GM19372 (cell line): Measurements from ENCODE around the gene ATP1B3.
"Not testable (repeated sequence)": the region's sequence is repeated elsewhere in the genome, so short reads cannot be mapped to it uniquely, and the experiment has no call there.

ENCODE experiments used
- ATAC-seq: cut with Tn5 transposase; IDR thresholded peaks from one replicate; pipeline ENCODE4 v1.9.1; 2021; ENCODE audit warnings: mild to moderate bottlenecking, low read depth, moderate library complexity; ENCODE audit not compliant: unreplicated experiment

Gene ATP1B3

DNA sequence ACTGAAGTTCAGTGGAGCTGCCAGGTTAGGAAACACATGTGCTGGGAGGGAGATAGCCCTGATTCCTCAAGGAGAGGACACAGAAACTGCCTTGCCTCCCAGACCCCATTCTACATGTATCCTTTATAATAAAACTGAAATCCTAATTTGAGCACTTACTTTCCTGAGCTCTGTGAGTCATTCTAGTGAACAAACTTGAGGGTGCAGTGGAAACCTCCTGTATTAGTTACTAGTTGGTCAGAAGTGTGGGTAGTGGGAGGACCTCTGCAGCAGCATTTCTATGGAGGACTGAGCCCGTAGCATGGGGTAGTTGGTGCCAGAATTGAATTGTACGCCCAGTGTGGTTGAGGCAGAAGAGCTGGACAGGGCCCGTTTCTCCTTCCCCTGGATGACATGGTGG lies 23.9 kb downstream of the ATP1B3 start:
- ATAC-seq = no peak

DNA sequence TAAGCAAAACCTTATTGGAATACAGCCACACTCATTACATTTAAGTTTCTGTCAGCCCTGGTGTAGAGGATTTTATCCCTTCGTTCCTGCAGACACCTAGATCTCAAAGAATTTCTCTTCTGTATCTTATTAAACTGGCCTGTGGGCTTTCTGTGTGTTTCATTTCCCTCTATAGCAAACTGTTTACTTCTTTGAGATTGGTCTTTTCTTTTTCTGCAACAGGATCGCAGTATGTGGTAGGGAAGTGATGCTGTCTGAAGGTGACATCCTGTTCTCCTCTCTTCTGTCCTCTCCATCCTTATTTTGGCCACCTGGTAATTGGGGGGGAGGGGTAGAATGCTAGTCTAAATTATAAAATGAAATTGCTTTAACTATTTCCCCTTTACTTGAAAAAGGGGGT lies 25.5 kb downstream of the ATP1B3 start:
- ATAC-seq = no peak

DNA sequence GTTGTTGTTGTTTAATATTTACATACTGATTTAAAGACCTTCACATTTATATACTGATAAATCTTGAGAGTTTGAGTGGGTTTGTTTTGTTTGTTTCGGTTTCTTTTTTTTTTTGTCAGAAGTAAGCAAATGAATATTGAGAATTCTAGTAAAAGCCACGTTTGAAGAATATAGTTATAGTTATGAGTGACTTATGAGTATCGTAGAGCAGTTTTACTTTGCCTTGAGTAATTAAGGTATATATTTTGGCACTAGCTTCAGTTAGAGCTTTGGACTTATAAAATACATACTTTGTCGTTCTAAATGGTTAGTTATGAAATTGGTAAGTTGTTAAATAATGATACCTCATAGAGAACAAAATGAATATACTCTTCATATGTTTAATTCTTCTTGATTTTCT lies 27.8 kb downstream of the ATP1B3 start:
- ATAC-seq = no peak

DNA sequence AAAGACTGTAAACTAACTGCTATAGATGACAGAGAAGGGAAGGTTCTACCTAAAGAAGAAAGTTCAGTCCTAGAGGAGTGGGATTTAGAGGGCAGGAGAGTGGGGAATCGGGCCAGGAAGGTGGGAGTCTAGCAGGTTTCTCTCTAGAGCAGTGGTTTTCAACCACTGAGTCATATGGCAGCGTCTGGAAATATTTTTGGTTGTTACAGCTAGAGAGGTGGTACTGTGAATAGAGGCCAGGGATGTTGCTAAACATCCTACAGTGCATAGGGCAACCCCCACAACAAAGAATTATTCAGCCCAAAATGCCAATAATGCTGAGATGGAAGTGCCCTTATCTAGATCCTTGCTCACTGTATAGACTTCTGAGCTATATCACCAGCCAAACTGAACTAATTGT lies 28.7 kb downstream of the ATP1B3 start:
- ATAC-seq = no peak

DNA sequence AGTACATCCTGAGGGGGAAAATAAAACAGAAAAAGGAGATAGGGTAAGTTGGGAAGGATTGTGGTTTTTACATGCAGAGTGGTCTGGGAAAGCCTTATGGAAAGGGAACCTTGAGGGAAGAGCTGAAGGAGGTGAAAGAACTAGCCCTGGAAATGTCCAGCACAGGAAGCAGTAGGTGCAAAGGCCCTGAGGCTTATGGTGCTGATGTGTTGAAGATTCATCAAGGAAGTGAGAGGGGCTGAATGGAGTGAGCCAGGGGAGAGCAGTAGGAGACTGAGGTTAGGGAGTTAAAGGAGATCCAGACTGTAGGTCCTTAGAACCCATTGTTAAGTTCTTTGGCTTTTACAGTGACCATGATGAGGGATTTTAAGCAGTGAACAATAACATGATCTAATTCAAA lies 33.0 kb downstream of the ATP1B3 start:
- no peak for ATAC-seq

DNA sequence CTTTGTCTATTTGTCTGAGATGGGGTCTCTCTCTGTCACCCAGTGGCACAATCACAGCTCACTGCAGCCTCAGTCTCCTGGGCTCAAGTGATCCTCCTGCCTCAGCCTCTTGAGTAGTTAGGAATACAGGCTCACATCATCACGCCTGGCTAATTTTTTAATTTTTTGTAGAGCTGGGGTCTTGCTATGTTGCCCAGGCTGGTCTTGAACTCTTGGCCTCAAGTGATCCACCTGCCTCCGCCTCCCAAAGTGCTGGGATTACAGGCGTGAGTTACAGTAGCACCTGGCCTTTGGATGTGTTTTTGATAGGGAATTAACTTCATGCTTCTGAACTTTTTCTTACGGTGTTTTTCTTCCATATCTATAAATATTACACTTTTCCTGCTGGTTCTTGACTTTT lies 33.5 kb downstream of the ATP1B3 start:
- ATAC-seq = not testable (repeated sequence)

DNA sequence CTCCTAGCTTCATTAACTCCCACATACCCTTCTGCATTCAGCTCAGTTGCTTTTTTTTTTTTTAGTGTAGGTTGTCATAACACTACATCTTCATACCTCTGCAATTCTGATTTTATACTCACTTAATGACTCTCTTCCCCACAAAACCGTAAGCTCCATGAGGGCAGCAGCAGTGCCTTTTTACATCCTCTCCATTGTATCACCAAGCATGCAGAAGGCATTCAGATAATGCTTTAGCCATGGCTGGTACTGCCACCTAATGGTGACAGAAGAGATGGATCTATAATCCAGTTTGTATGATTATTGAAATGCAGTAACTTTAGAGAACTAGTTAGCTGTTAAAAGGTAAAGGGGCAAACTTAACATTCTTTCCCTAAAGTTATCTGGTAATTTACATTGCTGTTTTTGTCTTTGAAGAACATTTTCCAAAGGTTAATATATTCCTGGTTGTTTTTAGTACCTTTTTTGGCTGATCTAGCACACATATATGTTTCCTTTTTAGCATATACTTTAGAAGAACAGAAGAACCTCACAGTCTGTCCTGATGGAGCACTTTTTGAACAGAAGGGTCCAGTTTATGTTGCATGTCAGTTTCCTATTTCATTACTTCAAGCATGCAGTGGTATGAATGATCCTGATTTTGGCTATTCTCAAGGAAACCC lies 36.8 kb downstream of the ATP1B3 start:
- ATAC-seq = no peak

DNA sequence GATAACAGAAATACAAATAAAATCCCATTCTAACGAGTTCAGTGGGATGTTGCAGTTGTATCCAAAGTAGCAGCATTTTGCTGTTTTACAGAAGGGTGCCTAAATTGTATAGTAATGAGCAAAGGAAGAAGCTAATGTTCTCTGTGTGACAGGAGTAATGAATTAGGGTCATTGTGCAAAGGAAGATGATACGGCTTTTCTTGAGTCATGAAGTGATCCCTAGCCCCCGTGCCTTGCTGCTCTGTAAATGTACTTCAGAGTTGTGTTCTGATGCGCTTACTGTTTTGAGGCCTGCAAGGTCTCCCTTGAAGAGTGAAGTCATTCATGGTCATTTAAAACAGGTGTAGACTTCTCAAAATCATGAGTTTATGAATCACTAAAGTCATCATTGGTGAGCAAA lies 37.9 kb downstream of the ATP1B3 start:
- no peak for ATAC-seq

DNA sequence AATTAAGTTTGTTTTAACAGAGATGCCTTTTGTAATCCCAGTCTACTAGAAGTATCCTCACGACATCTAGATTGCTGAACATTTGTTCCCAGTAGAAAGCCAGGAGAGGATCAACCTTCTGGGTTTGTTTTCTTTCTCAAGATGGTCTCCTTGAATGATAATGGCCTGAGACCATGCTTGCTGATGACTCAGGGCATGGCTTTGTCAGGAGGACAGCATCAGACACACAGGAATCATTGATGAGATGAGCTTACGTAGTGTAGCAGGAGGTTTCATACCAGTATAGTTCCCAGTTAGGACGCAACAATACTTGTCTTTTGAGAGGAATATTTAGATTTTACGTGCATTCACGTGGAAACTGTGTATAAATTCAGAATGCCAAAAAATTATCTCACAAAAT lies 38.6 kb downstream of the ATP1B3 start:
- ATAC-seq = no peak

DNA sequence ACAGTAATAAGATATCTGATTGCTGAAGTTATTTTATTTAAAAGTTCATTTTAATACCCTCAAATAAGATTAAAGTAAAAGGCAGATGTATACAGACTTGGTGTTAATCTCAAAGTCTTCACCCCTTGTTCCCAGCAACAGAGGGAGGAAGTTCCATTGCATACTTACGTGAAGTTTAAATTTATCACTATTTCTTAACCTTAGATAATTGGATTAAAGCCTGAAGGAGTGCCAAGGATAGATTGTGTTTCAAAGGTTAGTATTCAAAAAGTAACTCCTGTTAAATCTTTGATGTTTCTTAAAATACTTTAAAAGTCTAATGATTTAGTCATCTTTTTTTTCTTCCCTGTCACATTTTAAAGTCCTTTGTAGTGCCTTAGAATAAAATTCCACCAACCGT lies 39.3 kb downstream of the ATP1B3 start:
- no peak for ATAC-seq

DNA sequence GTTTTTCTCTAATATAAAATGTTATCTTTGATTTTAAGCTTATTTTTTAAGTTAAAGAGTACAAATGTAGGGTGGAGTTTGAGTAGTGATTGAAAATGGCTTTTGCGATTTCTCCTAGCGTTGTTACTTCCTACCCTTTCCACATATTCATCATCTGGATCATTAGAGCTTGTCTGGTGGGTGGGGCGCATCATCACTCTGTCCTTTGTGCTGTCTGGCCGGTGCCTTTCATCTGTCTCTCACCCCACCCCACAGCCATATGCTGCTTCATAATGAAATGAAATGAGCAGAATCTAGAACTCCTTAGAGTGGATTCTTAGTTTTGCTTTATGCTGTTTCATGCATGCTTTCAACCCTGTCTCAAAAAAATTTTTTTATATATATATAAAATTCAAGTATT lies 44.3 kb downstream of the ATP1B3 start:
- ATAC-seq = no peak

DNA sequence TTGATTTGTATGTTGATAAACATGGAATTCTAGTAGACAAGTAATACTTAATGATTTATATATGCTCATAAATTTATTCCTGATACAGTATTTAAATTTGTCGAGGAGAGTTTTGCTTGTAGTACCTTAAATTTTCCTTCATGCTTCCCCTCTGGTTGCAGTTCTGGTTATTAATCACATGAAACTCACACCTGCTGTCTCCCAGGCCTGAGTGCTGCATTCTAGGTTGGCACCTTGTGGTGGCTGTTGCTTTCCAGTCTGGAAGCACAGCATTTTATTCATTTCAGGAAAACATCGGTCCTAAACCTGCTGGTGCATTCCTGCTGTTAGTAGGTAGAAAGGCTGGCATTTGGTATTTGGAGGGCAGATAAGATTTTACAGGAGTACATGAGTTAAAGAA lies 44.9 kb downstream of the ATP1B3 start:
- no peak for ATAC-seq

DNA sequence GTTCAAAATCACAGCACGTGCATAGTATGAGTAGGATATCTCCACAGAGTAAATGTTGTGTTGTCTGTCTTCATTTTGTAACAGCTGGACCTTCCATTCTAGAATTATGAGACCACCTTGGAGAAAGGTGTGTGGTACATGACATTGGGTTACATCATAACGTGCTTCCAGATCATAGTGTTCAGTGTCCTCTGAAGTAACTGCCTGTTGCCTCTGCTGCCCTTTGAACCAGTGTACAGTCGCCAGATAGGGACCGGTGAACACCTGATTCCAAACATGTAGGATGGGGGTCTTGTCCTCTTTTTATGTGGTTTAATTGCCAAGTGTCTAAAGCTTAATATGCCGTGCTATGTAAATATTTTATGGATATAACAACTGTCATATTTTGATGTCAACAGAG lies 49.2 kb downstream of the ATP1B3 start:
- not testable (repeated sequence) for ATAC-seq

DNA sequence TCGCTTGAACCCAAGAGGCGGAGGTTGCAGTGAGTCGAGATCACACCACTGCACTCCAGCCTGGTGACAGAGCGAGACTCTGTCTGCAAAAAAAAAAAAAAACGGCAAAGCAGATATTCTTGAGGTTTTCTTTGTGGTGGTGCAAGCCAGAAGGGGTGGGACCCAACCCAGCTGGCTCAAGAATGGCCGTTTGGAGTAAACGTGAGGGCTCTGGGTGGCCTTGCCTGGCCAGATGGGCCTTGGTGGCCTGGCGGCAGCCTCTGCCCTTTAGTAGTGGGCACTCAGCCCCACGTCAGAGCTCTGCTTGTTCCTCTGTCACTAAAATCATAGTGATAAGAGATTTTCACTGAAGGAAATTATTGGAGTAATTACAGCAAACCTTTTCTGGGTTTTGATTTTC lies 50.5 kb downstream of the ATP1B3 start:
- no peak for ATAC-seq

DNA sequence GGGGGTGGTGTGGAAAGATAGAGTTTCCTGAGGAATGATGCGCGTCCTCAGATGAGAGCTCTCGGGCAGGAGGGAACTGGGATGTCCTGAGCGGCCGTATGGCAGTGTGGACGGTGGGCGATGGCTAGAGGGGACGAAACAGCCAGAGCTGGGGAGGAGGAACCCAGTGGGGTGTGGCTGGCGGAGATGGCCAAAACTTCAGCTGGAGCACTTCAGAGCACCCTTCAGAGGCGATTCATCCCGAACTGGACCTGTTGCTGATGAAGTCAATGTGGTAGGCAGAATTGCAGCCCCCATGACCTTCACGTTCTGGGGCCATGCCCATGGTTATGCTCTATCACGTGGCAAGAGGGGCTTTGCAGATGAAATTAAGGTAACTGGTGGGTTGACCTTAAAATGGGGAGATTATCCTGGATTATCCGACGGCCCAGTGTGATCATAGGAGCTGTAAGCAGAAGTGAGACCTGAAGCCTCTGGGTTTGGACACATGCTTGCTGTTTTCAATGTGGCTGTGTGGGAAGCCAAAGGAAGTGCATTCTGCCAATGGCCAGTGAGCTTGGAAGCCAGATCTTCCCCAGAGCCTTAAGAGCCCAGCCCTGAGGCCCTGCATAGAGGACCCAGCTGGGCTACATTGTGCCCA lies 52.3 kb downstream of the ATP1B3 start:
- ATAC-seq = no peak

DNA sequence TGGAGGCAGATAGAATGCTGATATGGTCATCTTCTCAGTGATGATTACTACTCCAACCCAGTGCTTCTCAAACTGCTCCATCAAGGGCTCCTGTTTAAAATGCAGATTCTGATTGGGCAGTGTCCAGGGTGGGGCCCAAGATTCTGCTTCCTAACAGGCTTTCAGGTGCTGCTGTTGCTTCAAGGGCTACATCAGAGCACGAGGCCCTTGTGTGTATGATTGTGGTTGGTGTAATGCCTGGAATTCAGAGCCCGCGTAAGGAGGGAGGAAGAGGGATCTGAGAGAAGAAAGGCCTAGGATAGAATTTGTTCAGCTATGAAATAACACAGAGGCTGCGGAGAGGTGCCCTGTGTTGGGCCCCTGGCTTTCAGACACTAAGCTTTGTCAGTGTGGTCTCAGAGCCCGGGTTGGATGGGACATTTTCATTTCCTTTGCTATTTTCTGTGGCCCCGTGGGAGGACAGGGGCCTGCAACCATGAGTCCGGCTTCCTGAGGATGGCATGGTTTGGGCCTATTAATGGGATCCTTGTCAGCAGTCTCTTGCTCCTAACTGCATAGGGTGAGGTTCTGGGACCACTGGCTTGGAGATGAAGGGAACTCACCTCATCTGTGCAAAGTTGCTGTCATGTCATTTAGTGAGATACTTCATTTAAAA lies 53.0 kb downstream of the ATP1B3 start:
- no peak for ATAC-seq

DNA sequence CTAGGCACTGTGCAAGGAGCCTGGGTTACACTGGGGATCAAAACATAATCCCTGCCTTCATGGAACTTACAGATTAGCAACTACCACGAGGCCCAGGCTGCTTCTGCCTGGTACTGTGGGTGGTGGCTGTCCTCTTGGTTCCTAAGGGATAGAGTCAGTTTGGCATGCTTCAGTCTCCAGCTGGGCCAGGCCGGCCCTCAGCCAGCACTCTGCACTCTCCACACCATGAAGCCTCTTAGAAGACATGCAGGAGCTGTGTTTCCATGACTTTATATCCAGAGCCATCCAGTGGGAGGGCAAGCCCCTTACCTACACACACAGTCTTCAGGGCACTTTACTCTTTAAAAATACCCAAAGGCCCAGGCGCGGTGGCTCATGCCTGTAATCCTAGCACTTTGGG lies 54.4 kb downstream of the ATP1B3 start:
- ATAC-seq = no peak

DNA sequence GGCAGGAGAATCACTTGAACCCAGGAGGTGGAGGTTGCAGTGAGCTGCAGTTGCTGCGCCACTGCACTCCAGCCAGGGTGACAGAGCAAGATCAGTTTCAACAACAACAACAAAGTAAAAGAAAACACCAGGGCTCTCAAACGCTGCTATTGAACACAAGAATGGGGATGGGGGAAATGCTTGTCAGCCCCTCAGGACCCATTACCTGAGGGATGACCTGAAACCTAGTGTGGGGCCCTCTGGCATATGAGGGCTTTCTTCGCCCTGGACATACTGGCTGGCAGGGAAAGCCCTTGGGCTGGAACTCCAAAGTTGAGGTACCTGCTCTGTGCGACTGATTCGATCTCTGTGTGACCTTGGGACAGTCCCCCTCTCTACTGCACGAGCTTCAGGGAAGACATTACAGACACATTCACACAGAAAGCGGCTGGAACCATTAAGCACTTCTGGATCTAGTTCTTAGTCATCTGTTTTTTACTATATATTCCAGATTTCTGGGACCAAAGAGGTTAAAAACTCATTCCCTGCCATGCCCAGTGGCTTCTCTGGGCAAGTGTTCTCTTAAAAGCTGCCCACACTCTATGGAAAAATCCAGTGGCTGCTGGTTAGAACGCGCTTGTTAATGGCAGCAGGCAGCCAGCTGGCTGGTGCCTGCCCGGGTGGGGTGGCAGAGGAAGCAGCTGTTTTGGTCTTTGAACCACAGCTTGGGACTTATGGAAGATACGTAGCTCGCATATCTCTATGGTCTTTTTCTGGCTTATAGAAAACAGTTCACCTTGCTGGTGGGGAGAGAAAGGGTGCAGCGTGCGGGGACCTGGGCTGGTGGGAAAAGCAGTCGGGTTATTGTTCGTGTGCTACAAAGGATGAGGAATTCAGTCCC lies 57.2 kb downstream of the ATP1B3 start:
- no peak for ATAC-seq

DNA sequence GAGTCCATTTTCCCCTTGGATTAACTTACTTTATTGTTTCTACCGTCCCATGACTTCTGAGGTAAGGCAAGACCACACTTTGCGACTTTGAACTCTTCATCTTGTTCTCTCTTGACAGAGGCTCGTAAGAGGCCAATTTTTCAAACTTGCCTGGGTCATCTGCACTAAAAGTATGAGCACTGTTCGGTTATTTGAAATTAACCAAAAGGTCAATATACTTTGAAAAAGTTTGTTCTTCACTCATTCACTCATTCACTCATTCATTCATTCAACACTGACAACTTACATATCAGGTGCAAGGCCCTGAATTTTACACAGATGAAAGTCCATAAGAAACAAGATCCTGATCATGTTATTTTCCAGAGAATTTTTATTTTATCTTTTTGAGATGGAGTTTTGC lies 57.9 kb downstream of the ATP1B3 start:
- ATAC-seq = no peak

DNA sequence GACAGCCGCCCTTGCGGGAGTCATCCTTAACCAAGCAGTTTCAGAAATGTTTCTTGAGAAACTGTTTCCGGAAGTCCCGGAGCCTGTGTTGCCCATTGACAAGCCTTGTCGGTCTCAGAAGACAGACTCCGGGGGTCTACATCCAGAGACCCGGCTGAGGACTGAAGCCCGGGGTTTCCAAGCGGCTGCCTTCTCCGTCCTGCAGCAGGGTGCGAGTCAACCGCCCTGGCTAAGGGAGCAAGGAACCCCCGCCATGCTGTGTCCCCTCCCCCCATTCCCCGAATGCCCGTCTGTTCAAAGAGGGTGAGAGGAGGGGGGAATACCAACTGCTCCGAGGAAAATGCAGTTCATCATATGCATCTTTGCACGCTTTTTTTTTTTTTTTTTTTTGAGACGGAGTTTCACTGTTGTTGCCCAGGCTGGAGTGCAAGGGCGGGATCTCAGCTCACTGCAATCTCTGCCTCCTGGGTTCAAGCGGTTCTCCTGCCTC lies 61.6 kb downstream of the ATP1B3 start:
- ATAC-seq = no peak

DNA sequence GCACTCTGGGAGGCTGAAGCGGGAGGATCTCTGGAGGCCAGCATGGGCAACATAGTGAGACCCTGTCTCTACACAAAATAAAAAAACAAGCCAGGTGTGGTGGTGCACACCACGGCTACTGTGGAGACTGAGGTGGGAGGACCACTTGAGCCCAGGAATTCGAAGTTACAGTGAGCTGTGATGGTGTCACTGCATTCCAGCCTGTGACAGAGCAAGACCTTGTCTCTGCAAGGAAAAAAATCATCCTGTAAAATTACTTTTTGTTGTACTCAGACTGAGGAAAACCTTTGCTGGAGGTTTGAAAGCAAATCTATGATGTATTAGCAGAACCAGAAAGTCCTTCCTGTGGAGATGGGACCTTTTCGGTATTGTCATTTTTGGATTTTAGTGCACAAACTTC lies 63.3 kb downstream of the ATP1B3 start:
- ATAC-seq = no peak
